Liver (tissue), 9 donors: ENCODE results near the gene SLC6A7. TPM values are rescaled to one million over a fixed set of nuclear protein-coding genes. Genes with fewer than 3 reads are reported as not detected.

Experiments
- DNase-seq: peaks from one replicate; pipeline ENCODE4 v3.0.0-alpha.2; 2017; ENCODE audit warnings: low spot score
- H3K27ac ChIP-seq, 2 donors: one replicate each; pipeline ENCODE4 v1.7.0; 2013; ENCODE audit warnings: inconsistent platforms in 2 of 2, low read length in 2 of 2, control low read depth in 1 of 2, low read depth in 1 of 2, mild to moderate bottlenecking in 1 of 2
- H3K27me3 ChIP-seq, 4 donors: one replicate each; pipeline versions ENCODE4 v1.6.1 to v1.7.0; 2013; ENCODE audit warnings: low read length in 3 of 4, inconsistent platforms in 1 of 4, mild to moderate bottlenecking in 1 of 4, moderate library complexity in 1 of 4; ENCODE audit not compliant: control insufficient read depth in 4 of 4, insufficient read depth in 4 of 4
- H3K36me3 ChIP-seq, 4 donors: one replicate each; pipeline versions ENCODE4 v1.6.1 to v1.7.0; 2013; ENCODE audit warnings: low read length in 3 of 4, mild to moderate bottlenecking in 3 of 4, low read depth in 1 of 4, moderate library complexity in 1 of 4; ENCODE audit not compliant: control insufficient read depth in 4 of 4, insufficient read depth in 3 of 4
- H3K4me1 ChIP-seq, 4 donors: one replicate each; pipeline versions ENCODE4 v1.6.1 to v1.7.0; 2013; ENCODE audit warnings: low read length in 3 of 4, mild to moderate bottlenecking in 3 of 4, moderate library complexity in 1 of 4; ENCODE audit not compliant: control insufficient read depth in 4 of 4, insufficient read depth in 4 of 4
- H3K4me3 ChIP-seq, 3 donors: one replicate each; pipeline versions ENCODE4 v1.6.1 to v1.7.0; 2013; ENCODE audit warnings: low read length in 3 of 3, control low read depth in 1 of 3, low read depth in 1 of 3, mild to moderate bottlenecking in 1 of 3
- H3K9ac ChIP-seq, 2 donors: one replicate each; pipeline ENCODE4 v1.7.0; 2013; ENCODE audit warnings: low read length in 2 of 2, mild to moderate bottlenecking in 2 of 2, moderate library complexity in 2 of 2, control low read depth in 1 of 2, low read depth in 1 of 2
- H3K9me3 ChIP-seq, 4 donors: one replicate each; pipeline versions ENCODE4 v1.6.1 to v1.7.0; 2013; ENCODE audit warnings: low read length in 3 of 4; ENCODE audit not compliant: control insufficient read depth in 4 of 4
- CTCF ChIP-seq: fragments of 150-350 bp; IDR thresholded peaks from 2 replicates; pipeline ENCODE4 v1.5.1; 2017; ENCODE audit warnings: improper control_type of control experiment, low read depth, low read length; ENCODE audit not compliant: missing input control
- EGR1 ChIP-seq, 2 donors: IDR thresholded peaks; 2 replicates each; pipeline ENCODE4 v1.6.1; 2016 to 2018; ENCODE audit warnings: antibody characterized with exemption in 2 of 2, low read depth in 2 of 2
- FOXA1 ChIP-seq: IDR thresholded peaks from 2 replicates; pipeline ENCODE4 v1.6.1; 2016; ENCODE audit warnings: antibody characterized with exemption
- FOXA2 ChIP-seq: IDR thresholded peaks from 2 replicates; pipeline ENCODE4 v1.6.1; 2016; ENCODE audit warnings: antibody characterized with exemption
- GABPA ChIP-seq, 2 donors: IDR thresholded peaks in 1 of 2; conservative IDR thresholded peaks in 1 of 2; 2 replicates each; pipeline ENCODE4 v1.6.1; 2016; ENCODE audit warnings: antibody characterized with exemption in 2 of 2, mild to moderate bottlenecking in 1 of 2, moderate library complexity in 1 of 2
- HNF4A ChIP-seq, 2 donors: conservative IDR thresholded peaks; 2 replicates each; pipeline ENCODE4 v1.6.1; 2016; ENCODE audit warnings: antibody characterized with exemption in 2 of 2, mild to moderate bottlenecking in 2 of 2
- HNF4G ChIP-seq: IDR thresholded peaks from 2 replicates; pipeline ENCODE4 v1.6.1; 2016; ENCODE audit warnings: antibody characterized with exemption
- JUND ChIP-seq, 2 donors: IDR thresholded peaks; 2 replicates each; pipeline ENCODE4 v1.6.1; 2016; ENCODE audit warnings: antibody characterized with exemption in 2 of 2
- MAX ChIP-seq: IDR thresholded peaks from 2 replicates; pipeline ENCODE4 v1.6.1; 2016; ENCODE audit warnings: antibody characterized with exemption
- NR2F2 ChIP-seq: IDR thresholded peaks from 2 replicates; pipeline ENCODE4 v1.6.1; 2016; ENCODE audit warnings: antibody characterized with exemption
- RAD21 ChIP-seq, 2 donors: IDR thresholded peaks; 2 replicates each; pipeline ENCODE4 v1.6.1; 2016; ENCODE audit warnings: antibody characterized with exemption in 2 of 2, mild to moderate bottlenecking in 2 of 2
- RXRA ChIP-seq, 2 donors: IDR thresholded peaks; 2 replicates each; pipeline ENCODE4 v1.6.1; 2017 to 2018; ENCODE audit warnings: antibody characterized with exemption in 2 of 2, mild to moderate bottlenecking in 1 of 2
- SP1 ChIP-seq: IDR thresholded peaks from 2 replicates; pipeline ENCODE4 v1.6.1; 2018; ENCODE audit warnings: antibody characterized with exemption, mild to moderate bottlenecking
- TAF1 ChIP-seq: conservative IDR thresholded peaks from 2 replicates; pipeline ENCODE4 v1.6.1; 2016; ENCODE audit warnings: antibody characterized with exemption, mild to moderate bottlenecking
- YY1 ChIP-seq: IDR thresholded peaks from 2 replicates; pipeline ENCODE4 v1.6.1; 2016; ENCODE audit warnings: antibody characterized with exemption, mild to moderate bottlenecking
- ZBTB33 ChIP-seq: IDR thresholded peaks from 2 replicates; pipeline ENCODE4 v1.6.1; 2016; ENCODE audit warnings: antibody characterized with exemption
- WGBS: extraction: QIAGEN DNeasy Blood & Tissue Kit; methylation state at CpG from one replicate; pipeline ENCODE4 v1.1.7; 2013; 5-methylcytosine and 5-hydroxymethylcytosine counted together
- polyA plus RNA-seq, 2 donors: library from polyadenylated mRNA; stranded (reverse) in 1 of 2; unstranded in 1 of 2; fragments of 200-250 nt in 1 of 2; fragments of >200 nt in 1 of 2; fragmentation: Nextera tagmentation in 1 of 2; extraction: Ambion mirVana in 1 of 2; gene quantifications; one replicate each; pipeline versions ENCODE4 v1.2.1 to v1.2.3, GENCODE V29; 2013 to 2015
- total RNA-seq, 2 donors: library from RNA; depleted of rRNA; stranded (reverse); fragments of >200 nt; gene quantifications; one replicate each; pipeline ENCODE4 v1.2.3, GENCODE V29; 2014
- TF ChIP-seq, protein P1 (sequence below): IDR thresholded peaks from 2 replicates; pipeline ENCODE4 v1.6.1; 2016; ENCODE audit warnings: antibody characterized with exemption
- TF ChIP-seq, protein P2 (sequence below): IDR thresholded peaks from 2 replicates; pipeline ENCODE4 v1.6.1; 2016; ENCODE audit warnings: antibody characterized with exemption, mild to moderate bottlenecking
- donor health status: healthy.
- donor health status: healthy.
- donor health status: healthy.
- donor health status: healthy.
- donor health status: healthy.

Gene SLC6A7
- total and polyA plus RNA-seq, 4 donors, result not detected

- H3K4me1 ChIP-seq, result no peaks in the 10 kb centered on the region
- no peaks in the 10 kb centered on the region for H3K9me3 ChIP-seq
- H3K36me3 ChIP-seq, result no peaks in the 10 kb centered on the region
- no peak for DNase-seq
- H3K9ac ChIP-seq, result no peak overlapping the region
- no peak for TF ChIP-seq HNF4G
- no peak overlapping the region for H3K27ac ChIP-seq
- no peak overlapping the region for H3K4me3 ChIP-seq
- H3K27me3 ChIP-seq, result no peaks in the 10 kb centered on the region
Observed at GRCh38 chr5:150219142-150219541, 29.3 kb downstream of the SLC6A7 start.

DNA sequence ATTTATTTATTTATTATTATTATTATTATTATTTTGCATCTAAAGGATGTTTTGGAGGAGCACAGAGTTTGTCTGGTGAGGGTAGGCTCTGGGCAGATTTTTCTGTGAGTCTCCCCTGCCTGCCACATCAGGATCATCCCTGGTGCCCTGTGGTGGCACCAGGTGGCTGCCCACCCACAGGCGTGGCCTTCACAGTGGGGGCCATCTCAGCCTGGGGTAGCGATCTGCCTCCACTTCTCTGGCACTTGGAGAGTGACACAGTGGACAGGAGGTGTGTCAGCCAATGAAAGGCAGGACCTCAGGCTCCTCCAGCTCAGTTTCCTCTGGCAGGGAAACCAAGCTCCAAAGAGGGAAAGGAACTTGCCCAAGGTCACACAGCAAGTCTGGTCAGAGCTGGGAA is 30.0 kb downstream of the SLC6A7 start:
- Histone ChIP-seq H3K27me3 (no peaks in the 10 kb centered on the region), H3K9ac (no peak overlapping the region), H3K9me3 (no peaks in the 10 kb centered on the region), H3K36me3 (no peaks in the 10 kb centered on the region), H3K4me1 (no peaks in the 10 kb centered on the region), H3K4me3 (no peak overlapping the region), H3K27ac (no peak overlapping the region)
- DNase-seq, result no peak
- WGBS, result 89% methylated on average over 2 of the region's 2 CpGs
- TF ChIP-seq TAF1, result no peak
- TF ChIP-seq EGR1 (IDR thresholded peaks at IDR 0.05; ENCODE audit: low read depth in 2 of 2), result no peak
- TF ChIP-seq YY1, result no peak
- no peak for TF ChIP-seq SP1
- no peak for TF ChIP-seq ZBTB33
- no peak for TF ChIP-seq JUND (IDR thresholded peaks at IDR 0.05)
- no peak for TF ChIP-seq FOXA1
- no peak for TF ChIP-seq NR2F2
- TF ChIP-seq RXRA (IDR thresholded peaks at IDR 0.05), result no peak
- TF ChIP-seq, protein P1, sequence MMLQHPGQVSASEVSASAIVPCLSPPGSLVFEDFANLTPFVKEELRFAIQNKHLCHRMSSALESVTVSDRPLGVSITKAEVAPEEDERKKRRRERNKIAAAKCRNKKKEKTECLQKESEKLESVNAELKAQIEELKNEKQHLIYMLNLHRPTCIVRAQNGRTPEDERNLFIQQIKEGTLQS, result no peak
- TF ChIP-seq MAX, result no peak
- TF ChIP-seq HNF4A (conservative IDR thresholded peaks at IDR 0.05), result no peak
- TF ChIP-seq HNF4G, result no peak
- TF ChIP-seq FOXA2, result no peak
- TF ChIP-seq CTCF, result no peak
- TF ChIP-seq, protein P2, sequence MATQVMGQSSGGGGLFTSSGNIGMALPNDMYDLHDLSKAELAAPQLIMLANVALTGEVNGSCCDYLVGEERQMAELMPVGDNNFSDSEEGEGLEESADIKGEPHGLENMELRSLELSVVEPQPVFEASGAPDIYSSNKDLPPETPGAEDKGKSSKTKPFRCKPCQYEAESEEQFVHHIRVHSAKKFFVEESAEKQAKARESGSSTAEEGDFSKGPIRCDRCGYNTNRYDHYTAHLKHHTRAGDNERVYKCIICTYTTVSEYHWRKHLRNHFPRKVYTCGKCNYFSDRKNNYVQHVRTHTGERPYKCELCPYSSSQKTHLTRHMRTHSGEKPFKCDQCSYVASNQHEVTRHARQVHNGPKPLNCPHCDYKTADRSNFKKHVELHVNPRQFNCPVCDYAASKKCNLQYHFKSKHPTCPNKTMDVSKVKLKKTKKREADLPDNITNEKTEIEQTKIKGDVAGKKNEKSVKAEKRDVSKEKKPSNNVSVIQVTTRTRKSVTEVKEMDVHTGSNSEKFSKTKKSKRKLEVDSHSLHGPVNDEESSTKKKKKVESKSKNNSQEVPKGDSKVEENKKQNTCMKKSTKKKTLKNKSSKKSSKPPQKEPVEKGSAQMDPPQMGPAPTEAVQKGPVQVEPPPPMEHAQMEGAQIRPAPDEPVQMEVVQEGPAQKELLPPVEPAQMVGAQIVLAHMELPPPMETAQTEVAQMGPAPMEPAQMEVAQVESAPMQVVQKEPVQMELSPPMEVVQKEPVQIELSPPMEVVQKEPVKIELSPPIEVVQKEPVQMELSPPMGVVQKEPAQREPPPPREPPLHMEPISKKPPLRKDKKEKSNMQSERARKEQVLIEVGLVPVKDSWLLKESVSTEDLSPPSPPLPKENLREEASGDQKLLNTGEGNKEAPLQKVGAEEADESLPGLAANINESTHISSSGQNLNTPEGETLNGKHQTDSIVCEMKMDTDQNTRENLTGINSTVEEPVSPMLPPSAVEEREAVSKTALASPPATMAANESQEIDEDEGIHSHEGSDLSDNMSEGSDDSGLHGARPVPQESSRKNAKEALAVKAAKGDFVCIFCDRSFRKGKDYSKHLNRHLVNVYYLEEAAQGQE, result no peak
- TF ChIP-seq RAD21 (IDR thresholded peaks at IDR 0.05), result no peak
- TF ChIP-seq GABPA (IDR thresholded peaks at IDR 0.05 in 1 of 2, conservative IDR thresholded peaks at IDR 0.05 in 1 of 2), result no peak
